Dendritic cell treated with granulocyte-macrophage colony-stimulating factor and Interleukin-4, amounts not matched to agents 40 ng/mL and 50 ng/mL, for 4 days (primary cell): ENCODE data around the gene RNF212B.
"Not testable (repeated sequence)": the region's sequence is repeated elsewhere in the genome, so short reads cannot be mapped to it uniquely, and the experiment has no call there.

Experiments used
- H3K27ac Mint-ChIP-seq: one replicate; pipeline ENCODE4 v1.8.0; 2022; ENCODE audit warnings: mild to moderate bottlenecking, mixed read lengths
- H3K27me3 Mint-ChIP-seq: one replicate; pipeline ENCODE4 v1.8.0; 2022; ENCODE audit warnings: mild to moderate bottlenecking, mixed read lengths
- H3K36me3 Mint-ChIP-seq: one replicate; pipeline ENCODE4 v1.8.0; 2022; ENCODE audit warnings: low read depth, mixed read lengths
- H3K4me1 Mint-ChIP-seq: one replicate; pipeline ENCODE4 v1.8.0; 2022; ENCODE audit warnings: low read depth, mixed read lengths
- H3K4me3 Mint-ChIP-seq: one replicate; pipeline ENCODE4 v1.8.0; 2022; ENCODE audit warnings: mild to moderate bottlenecking, moderate library complexity, mixed read lengths
- H3K9me3 Mint-ChIP-seq: one replicate; pipeline ENCODE4 v1.8.0; 2022; ENCODE audit warnings: mixed read lengths
- intact Hi-C: fragments of 100-400 bp; cut with micrococcal nuclease; formaldehyde crosslinking; loops from one replicate; pipeline ENCODE4 v1.15.0; 2022

Gene RNF212B, protein sequence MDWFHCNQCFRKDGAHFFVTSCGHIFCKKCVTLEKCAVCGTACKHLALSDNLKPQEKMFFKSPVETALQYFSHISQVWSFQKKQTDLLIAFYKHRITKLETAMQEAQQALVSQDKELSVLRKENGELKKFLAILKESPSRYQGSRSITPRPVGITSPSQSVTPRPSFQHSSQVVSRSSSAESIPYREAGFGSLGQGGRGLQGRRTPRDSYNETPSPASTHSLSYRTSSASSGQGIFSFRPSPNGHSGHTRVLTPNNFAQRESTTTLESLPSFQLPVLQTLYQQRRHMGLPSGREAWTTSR

GRCh38 chr14:23237772-23238594 lies at the start of gene RNF212B:
Gene RNF212B (plus strand): TSS chr14:23237936. CDS start chr14:23240346, 2,410 bp downstream.
- Mint-ChIP-seq H3K27ac (peak within 1 kb of the TSS; percentile 1), H3K4me3 (peak within 1 kb of the TSS; percentile 71), H3K9me3 (no peaks in the 10 kb centered on the region), H3K27me3 (peaks cover 10% of the 10 kb centered on the region), H3K36me3 (no peaks in the 10 kb centered on the region), H3K4me1 (peaks cover 9% of the 10 kb centered on the region)
- intact Hi-C loops = no loop called here

DNA sequence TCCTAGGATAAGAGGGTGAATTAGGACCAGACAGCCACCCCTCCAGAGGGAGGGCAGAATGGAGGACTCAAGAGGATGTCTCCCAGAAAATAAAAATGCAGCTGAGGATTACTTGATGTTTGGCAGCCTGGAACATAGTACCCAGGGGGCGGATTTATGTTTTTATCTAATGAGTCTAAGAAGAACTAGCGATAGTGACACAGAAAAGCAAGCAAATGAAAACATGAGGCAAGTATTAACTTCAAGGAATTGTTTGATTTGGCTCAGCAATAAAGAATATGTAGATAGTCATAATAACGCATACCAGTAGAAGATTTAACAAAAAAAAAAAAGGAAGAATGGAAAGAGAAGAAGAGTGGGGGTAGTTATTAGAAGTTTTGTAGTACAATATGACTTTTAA lies 44.3 kb upstream of the RNF212B start:
- H3K4me1 Mint-ChIP-seq = no peaks in the 10 kb centered on the region
- no peaks in the 10 kb centered on the region for H3K9me3 Mint-ChIP-seq
- H3K27me3 Mint-ChIP-seq = no peaks in the 10 kb centered on the region
- no peak overlapping the region for H3K4me3 Mint-ChIP-seq
- no peak overlapping the region for H3K27ac Mint-ChIP-seq
- intact Hi-C loops = no loop called here
- H3K36me3 Mint-ChIP-seq = no peaks in the 10 kb centered on the region

DNA sequence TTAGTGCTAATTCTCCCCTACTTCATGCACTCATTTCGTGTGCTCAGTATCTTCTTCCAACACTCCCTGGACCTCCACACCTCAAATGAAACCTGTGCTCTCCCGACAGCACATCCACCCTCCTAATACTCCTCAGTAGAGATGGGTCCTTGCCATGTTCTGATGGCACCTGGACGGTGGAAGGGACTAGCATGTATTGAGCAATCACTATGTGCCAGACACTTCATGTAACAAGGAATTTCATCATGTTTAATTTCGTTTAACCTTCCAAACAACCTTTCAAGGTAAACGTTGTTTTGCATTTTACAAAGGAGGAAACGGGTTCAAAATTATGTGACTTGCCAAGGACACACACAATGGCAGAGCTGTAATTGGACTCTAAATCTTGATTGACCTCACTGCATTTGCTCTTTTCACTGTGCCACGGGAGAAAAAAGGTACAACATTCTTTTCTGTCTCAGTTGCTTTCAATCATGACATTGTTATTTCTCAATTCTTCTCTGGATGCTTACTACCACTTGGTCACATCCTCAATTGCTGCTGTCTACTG lies 42.1 kb upstream of the RNF212B start:
- H3K4me3 Mint-ChIP-seq = no peak overlapping the region
- no peaks in the 10 kb centered on the region for H3K4me1 Mint-ChIP-seq
- H3K27me3 Mint-ChIP-seq = no peaks in the 10 kb centered on the region
- intact Hi-C loops = no loop called here
- H3K9me3 Mint-ChIP-seq = no peaks in the 10 kb centered on the region
- H3K27ac Mint-ChIP-seq = no peak overlapping the region
- H3K36me3 Mint-ChIP-seq = no peaks in the 10 kb centered on the region

- H3K4me1 Mint-ChIP-seq, H3K36me3 Mint-ChIP-seq, H3K4me3 Mint-ChIP-seq, H3K9me3 Mint-ChIP-seq, H3K27ac Mint-ChIP-seq, H3K27me3 Mint-ChIP-seq, intact Hi-C loops: not testable (repeated sequence)
These were observed 41.2 kb upstream of the RNF212B start for GRCh38 chr14:23196487-23196886.

GRCh38 chr14:23199141-23199540 lies 38.6 kb upstream of the RNF212B start:
- H3K27me3 Mint-ChIP-seq = not testable (repeated sequence)

DNA sequence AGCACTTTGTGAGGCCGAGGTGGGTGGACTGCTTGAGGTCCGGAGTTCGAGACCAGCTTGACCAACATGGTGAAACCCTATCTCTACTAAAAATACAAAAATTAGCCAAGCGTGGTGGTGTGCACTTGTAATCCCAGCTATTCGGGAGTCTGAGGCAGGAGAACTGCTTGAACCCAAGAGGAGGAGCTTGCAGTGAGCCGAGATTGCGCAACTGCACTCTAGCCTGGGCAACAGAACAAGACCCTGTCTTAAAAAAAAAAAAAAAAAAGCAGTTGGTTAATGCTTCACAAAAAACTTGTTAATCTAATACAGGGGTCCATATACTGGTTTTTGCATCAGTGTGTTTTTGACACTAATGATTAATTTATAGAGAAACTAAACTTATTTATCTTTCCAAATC lies 35.7 kb upstream of the RNF212B start:
- no peaks in the 10 kb centered on the region for H3K4me1 Mint-ChIP-seq

More at GRCh38 chr14:23199141-23199540, 38.6 kb upstream of the RNF212B start:
- H3K27ac Mint-ChIP-seq, H3K9me3 Mint-ChIP-seq, H3K4me1 Mint-ChIP-seq, intact Hi-C loops, H3K36me3 Mint-ChIP-seq, H3K4me3 Mint-ChIP-seq: not testable (repeated sequence)

DNA sequence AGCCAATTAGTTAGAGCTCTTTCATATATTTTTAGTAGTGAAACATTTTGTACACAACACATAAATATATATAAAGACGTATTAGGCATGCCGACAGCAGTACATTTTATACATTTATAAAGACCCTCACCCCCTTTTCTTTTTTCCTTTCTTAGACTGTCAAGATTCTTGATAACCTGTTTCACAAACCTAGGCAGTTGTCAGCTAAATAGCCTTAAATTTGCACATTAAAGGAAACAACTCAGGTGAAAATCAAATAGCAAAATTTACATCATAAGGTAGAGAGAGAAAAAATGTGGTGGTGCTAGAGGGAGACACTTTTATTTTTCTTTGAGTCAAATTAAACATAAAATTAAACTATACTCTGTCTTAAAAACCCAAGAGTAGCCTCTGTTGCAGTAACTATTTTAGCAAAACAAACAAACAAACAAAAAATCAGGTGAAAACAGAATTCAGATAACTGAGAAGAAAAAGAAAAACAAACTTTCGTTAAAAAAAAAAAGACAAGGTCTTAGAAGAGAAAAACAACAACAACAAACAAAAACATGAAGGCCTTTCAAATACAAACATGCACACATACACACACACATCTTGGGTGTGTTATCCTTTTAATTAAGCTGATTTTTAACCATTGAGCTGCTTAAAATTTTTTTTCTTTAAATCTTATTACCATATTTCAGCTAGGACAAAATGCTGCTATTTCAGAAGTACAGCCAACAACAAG lies 31.2 kb upstream of the RNF212B start:
- Mint-ChIP-seq H3K27ac (no peak overlapping the region), H3K4me1 (no peaks in the 10 kb centered on the region), H3K27me3 (no peaks in the 10 kb centered on the region), H3K4me3 (no peak overlapping the region), H3K9me3 (no peaks in the 10 kb centered on the region), H3K36me3 (no peaks in the 10 kb centered on the region)
- intact Hi-C loops = no loop called here

More for the DNA sequence above, 35.7 kb upstream of the RNF212B start:
- Mint-ChIP-seq H3K27me3 (no peaks in the 10 kb centered on the region), H3K36me3 (no peaks in the 10 kb centered on the region), H3K27ac (no peak overlapping the region), H3K9me3 (no peaks in the 10 kb centered on the region), H3K4me3 (no peak overlapping the region)
- intact Hi-C loops = no loop called here

GRCh38 chr14:23207146-23207540 lies 30.6 kb upstream of the RNF212B start:
- intact Hi-C loops = no loop called here
- Mint-ChIP-seq H3K4me3 (no peak overlapping the region), H3K9me3 (no peaks in the 10 kb centered on the region), H3K27ac (no peak overlapping the region), H3K4me1 (no peaks in the 10 kb centered on the region), H3K27me3 (no peaks in the 10 kb centered on the region), H3K36me3 (no peaks in the 10 kb centered on the region)

GRCh38 chr14:23208324-23208723 lies 29.4 kb upstream of the RNF212B start:
- no peaks in the 10 kb centered on the region for H3K27me3 Mint-ChIP-seq
- intact Hi-C loops = no loop called here

DNA sequence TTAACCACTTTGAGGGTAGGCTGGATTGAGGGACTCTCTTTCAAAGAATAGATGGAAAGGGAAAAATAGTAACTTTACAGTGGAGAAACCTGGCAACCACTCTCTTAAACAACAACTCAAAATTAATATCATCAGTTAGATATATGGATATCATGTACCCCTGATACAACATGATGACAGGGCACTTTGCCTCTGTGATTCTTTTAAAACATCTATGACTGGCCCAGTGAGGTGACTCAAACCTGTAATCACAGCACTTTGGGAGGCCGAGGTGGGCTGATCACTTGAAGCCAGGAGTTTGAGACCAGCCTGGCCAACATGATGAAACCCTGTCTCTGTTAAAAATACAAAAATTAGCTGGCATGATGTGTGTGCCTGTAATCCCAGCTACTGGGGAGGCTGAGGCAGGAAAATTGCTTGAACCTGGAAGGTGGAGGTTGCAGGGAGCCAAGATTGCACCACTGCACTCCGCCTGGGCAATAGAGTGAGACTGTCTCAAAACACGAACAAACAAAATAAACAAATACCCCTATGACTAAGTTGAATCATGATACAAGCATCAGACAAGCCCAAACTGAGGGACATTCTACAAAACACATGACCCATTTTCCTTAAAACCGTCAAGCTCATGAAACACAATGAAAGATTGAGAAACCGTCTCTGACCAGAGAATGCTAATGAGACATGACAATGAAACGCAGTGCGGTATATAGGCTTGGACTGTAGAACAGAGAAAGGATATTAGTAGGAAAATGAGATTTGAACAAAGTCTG lies 27.9 kb upstream of the RNF212B start:
- Mint-ChIP-seq H3K9me3 (peaks cover 2% of the 10 kb centered on the region), H3K4me1 (no peaks in the 10 kb centered on the region), H3K27me3 (no peaks in the 10 kb centered on the region), H3K27ac (no peak overlapping the region), H3K36me3 (no peaks in the 10 kb centered on the region), H3K4me3 (no peak overlapping the region)
- intact Hi-C loops = no loop called here

More at GRCh38 chr14:23208324-23208723, 29.4 kb upstream of the RNF212B start:
- Mint-ChIP-seq H3K4me3 (no peak overlapping the region), H3K36me3 (no peaks in the 10 kb centered on the region), H3K27ac (no peak overlapping the region), H3K4me1 (no peaks in the 10 kb centered on the region), H3K9me3 (no peaks in the 10 kb centered on the region)

- intact Hi-C loops = no loop called here
- no peak overlapping the region for H3K4me3 Mint-ChIP-seq
- peaks cover 13% of the 10 kb centered on the region for H3K9me3 Mint-ChIP-seq
- no peaks in the 10 kb centered on the region for H3K36me3 Mint-ChIP-seq
- H3K27me3 Mint-ChIP-seq = no peaks in the 10 kb centered on the region
- no peak overlapping the region for H3K27ac Mint-ChIP-seq
- H3K4me1 Mint-ChIP-seq = no peaks in the 10 kb centered on the region
These were observed 22.3 kb upstream of the RNF212B start for GRCh38 chr14:23215421-23215820.

DNA sequence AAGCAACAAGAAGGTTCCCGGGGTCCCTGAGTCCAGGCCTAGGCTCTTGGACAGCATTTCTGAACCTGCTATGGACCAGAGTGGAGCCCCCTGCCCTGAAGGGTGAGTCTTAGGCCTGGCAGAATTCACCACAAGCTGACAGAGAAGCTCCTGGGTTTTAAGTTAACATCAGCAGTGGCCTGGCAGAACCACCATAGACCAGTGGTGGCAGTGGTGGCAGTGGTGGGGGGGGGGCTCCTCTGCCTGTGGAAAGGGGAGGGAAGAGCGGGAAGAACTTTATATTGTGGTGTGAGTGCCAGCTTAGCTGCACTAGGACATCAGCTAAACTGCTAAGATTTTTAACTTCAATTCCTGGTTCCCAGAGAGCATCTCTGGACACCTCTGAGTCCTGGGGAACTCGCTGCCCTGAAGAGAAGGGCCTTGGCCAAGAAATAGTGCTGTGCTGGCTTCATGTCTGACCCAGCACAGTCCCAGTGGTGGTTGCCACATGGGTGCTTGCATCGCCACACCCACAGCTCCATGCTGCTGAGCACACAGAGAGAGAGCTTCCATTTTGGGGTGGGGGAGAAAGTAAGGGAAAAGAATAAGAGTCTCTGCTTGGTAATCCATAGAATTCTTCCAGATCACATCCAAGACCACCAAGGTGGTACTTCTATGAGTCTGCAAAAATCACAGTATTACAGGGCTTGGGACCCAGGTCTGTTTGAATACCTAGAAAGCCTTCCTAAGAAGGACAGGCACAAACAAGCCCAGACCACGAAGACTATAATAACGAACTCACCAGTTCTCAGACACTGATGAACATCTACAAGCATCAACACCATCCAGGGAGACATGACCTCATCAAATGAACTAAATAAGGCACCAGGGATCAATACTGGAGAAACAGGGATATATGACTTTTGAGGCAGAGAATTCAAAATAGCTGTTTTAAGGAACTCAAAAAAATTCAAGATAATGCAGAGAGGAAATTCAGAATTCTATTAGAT lies 20.4 kb upstream of the RNF212B start:
- H3K27ac Mint-ChIP-seq = no peak overlapping the region
- H3K27me3 Mint-ChIP-seq = peaks cover 7% of the 10 kb centered on the region
- H3K4me3 Mint-ChIP-seq = no peak overlapping the region
- H3K36me3 Mint-ChIP-seq = no peaks in the 10 kb centered on the region
- intact Hi-C loops = no loop called here
- H3K9me3 Mint-ChIP-seq = peaks cover 13% of the 10 kb centered on the region
- H3K4me1 Mint-ChIP-seq = no peaks in the 10 kb centered on the region
